A549 (cell line): ENCODE measurements around the gene CLDND2. TPM values are rescaled to one million over a fixed set of nuclear protein-coding genes. Genes with fewer than 3 reads are reported as not detected.
A peak's percentile ranks its signal among the peaks of the same experiment; 100 is the strongest.

Experiments
- ATAC-seq, 2 experiments: fragments of 200-7000 bp in 1 of 2; fragments of >200 bp in 1 of 2; cut with Nextera tagmentation in 1 of 2; cut with Tn5 transposase in 1 of 2; 3 replicates each; pipeline versions ENCODE4 v1.8.0 to v1.9.1; 2018 to 2020; ENCODE audit warnings: mild to moderate bottlenecking in 1 of 2, moderate library complexity in 1 of 2
- CTCF ChIA-PET: fragments of 300-600 bp; sonication (Branson Sonifier 250); formaldehyde crosslinking; extraction: SDS; loops from one replicate; lab custom pipeline; 2021; ENCODE audit warnings: antibody characterized with exemption, inconsistent platforms; lab: Yijun Ruan, JAX
- POLR2A ChIA-PET: fragments of 350-600 bp; formaldehyde crosslinking; extraction: SDS; loops from one replicate; lab custom pipeline; 2021; ENCODE audit warnings: antibody characterized with exemption, inconsistent platforms; lab: Yijun Ruan, JAX
- DNase-seq, 2 experiments: peaks; one replicate each; pipeline versions ENCODE4 v3.0.0 to v3.0.0-alpha.2; 2011 to 2016; ENCODE audit warnings: low read depth in 1 of 2, low spot score in 1 of 2
- FAIRE-seq: peaks from 2 replicates; lab custom pipeline; 2011; peaks lifted over from hg19 to GRCh38; lab: Jason Lieb, UNC
- H3K27ac ChIP-seq, 2 experiments: fragments of >200 bp; sonication (Bioruptor Twin); formaldehyde crosslinking; 3 replicates each; pipeline ENCODE4 v1.5.1; 2016 to 2017
- H3K4me1 ChIP-seq: fragments of >200 bp; sonication (Bioruptor Twin); formaldehyde crosslinking; 3 replicates; pipeline ENCODE4 v1.6.1; 2016
- H3K4me2 ChIP-seq: fragments of >200 bp; sonication (Bioruptor Twin); formaldehyde crosslinking; 3 replicates; pipeline ENCODE4 v1.6.1; 2016
- H3K4me3 ChIP-seq: fragments of >200 bp; sonication (Bioruptor Twin); formaldehyde crosslinking; 3 replicates; pipeline ENCODE4 v1.5.1; 2016
- H3K9me3 ChIP-seq: fragments of >200 bp; sonication (Bioruptor Twin); formaldehyde crosslinking; 3 replicates; pipeline ENCODE4 v1.6.1; 2016
- CBX2 ChIP-seq: fragments of 200-600 bp; sonication (generic); IDR thresholded peaks from 2 replicates; pipeline ENCODE4 v1.6.1; 2016; ENCODE audit warnings: low read depth, mild to moderate bottlenecking, borderline replicate concordance
- CBX8 ChIP-seq: fragments of 200-600 bp; sonication (generic); IDR thresholded peaks from 2 replicates; pipeline ENCODE4 v1.6.1; 2016
- CHD4 ChIP-seq: fragments of 200-600 bp; sonication (generic); IDR thresholded peaks from 2 replicates; pipeline ENCODE4 v1.6.1; 2016; ENCODE audit warnings: antibody characterized with exemption, mild to moderate bottlenecking, borderline replicate concordance
- FOSB ChIP-seq: fragments of 250-450 bp; sonication (Bioruptor Pico); IDR thresholded peaks from 2 replicates; pipeline ENCODE4 v1.5.0; 2020; ENCODE audit warnings: mild to moderate bottlenecking, moderate library complexity
- FOSL2 ChIP-seq, 2 experiments: fragments of 450-650 bp in 1 of 2; fragments of >200 bp in 1 of 2; sonication (Bioruptor Twin) in 1 of 2; formaldehyde crosslinking; IDR thresholded peaks; 2 replicates each; pipeline versions ENCODE4 v1.5.0 to v1.6.1; 2016 to 2020; ENCODE audit warnings: mild to moderate bottlenecking in 1 of 2, moderate library complexity in 1 of 2
- FOXS1 ChIP-seq: fragments of 250-450 bp; sonication (Bioruptor Pico); IDR thresholded peaks from 2 replicates; pipeline ENCODE4 v1.5.0; 2020; ENCODE audit warnings: mild to moderate bottlenecking, moderate library complexity
- HDAC2 ChIP-seq: fragments of 200-600 bp; sonication (generic); IDR thresholded peaks from 2 replicates; pipeline ENCODE4 v1.6.1; 2016
- HES2 ChIP-seq: fragments of >200 bp; sonication (Bioruptor Twin); formaldehyde crosslinking; IDR thresholded peaks from 2 replicates; pipeline ENCODE4 v1.6.1; 2016
- HOXB5 ChIP-seq: fragments of 250-450 bp; sonication (Bioruptor Pico); IDR thresholded peaks from 2 replicates; pipeline ENCODE4 v1.5.0; 2020; ENCODE audit warnings: mild to moderate bottlenecking, moderate library complexity
- JUN ChIP-seq, 2 experiments: fragments of >200 bp; sonication (Bioruptor Twin); formaldehyde crosslinking; IDR thresholded peaks; 2 replicates in 1 of 2; 3 replicates in 1 of 2; pipeline ENCODE4 v1.6.1; 2016 to 2017
- JUNB ChIP-seq: fragments of >200 bp; sonication (Bioruptor Twin); formaldehyde crosslinking; IDR thresholded peaks from 2 replicates; pipeline ENCODE4 v1.6.1; 2016
- KDM1A ChIP-seq: fragments of 200-600 bp; sonication (generic); IDR thresholded peaks from 2 replicates; pipeline ENCODE4 v1.6.1; 2016; ENCODE audit warnings: low read depth, mild to moderate bottlenecking
- MAFK ChIP-seq: fragments of 450-650 bp; IDR thresholded peaks from 2 replicates; pipeline ENCODE4 v1.6.1; 2014; ENCODE audit not compliant: partially characterized antibody
- MAX ChIP-seq: IDR thresholded peaks from 2 replicates; pipeline ENCODE4 v1.6.1; 2012
- NPAS2 ChIP-seq: fragments of 250-450 bp; sonication (Bioruptor Pico); IDR thresholded peaks from 2 replicates; pipeline ENCODE4 v1.8.0; 2022; ENCODE audit warnings: mild to moderate bottlenecking, moderate library complexity, borderline replicate concordance
- POLR2A ChIP-seq: IDR thresholded peaks from 2 replicates; pipeline ENCODE4 v1.6.1; 2012; ENCODE audit warnings: mild to moderate bottlenecking, low read length
- RCOR1 ChIP-seq: fragments of 150-350 bp; IDR thresholded peaks from 2 replicates; pipeline ENCODE4 v1.6.1; 2014; ENCODE audit warnings: antibody characterized with exemption, low read length, low read depth
- REST ChIP-seq: fragments of 200-600 bp; sonication (generic); IDR thresholded peaks from 2 replicates; pipeline ENCODE4 v1.6.1; 2016; ENCODE audit warnings: antibody characterized with exemption, mild to moderate bottlenecking, moderate library complexity
- TP53 ChIP-seq: fragments of 250-450 bp; sonication (Bioruptor Pico); IDR thresholded peaks from 2 replicates; pipeline ENCODE4 v1.5.0; 2021; ENCODE audit warnings: mild to moderate bottlenecking, moderate library complexity
- WGBS: methylation state at CpG from one replicate; pipeline ENCODE4 v1.1.6; 2017; ENCODE audit errors: missing lambda C conversion rate; 5-methylcytosine and 5-hydroxymethylcytosine counted together
- polyA plus RNA-seq, 4 experiments: library from polyadenylated mRNA; depleted of rRNA in 3 of 4; stranded (reverse); fragments of >200 nt; fragmentation: RNase III in 1 of 4; extraction: RNeasy Plus Mini Kit Qiagen cat#74134 plus additional on column Dnase treatment in 1 of 4; gene quantifications; 2 replicates in 3 of 4; 3 replicates in 1 of 4; pipeline ENCODE4 v1.2.3, GENCODE V29; 2011 to 2017
- TF ChIP-seq, protein P1 (sequence below): IDR thresholded peaks from 2 replicates; pipeline ENCODE4 v1.6.1; 2012; ENCODE audit warnings: low read depth, borderline replicate concordance
- TF ChIP-seq, protein P2 (sequence below): fragments of >200 bp; sonication (Bioruptor Twin); formaldehyde crosslinking; IDR thresholded peaks from 3 replicates; pipeline ENCODE4 v1.6.1; 2016
- TF ChIP-seq, protein P3 (sequence below): fragments of 250-450 bp; sonication (Bioruptor Pico); IDR thresholded peaks from 2 replicates; pipeline ENCODE4 v1.5.0; 2020; ENCODE audit warnings: low read depth, mild to moderate bottlenecking, moderate library complexity
- TF ChIP-seq, protein P4 (sequence below): fragments of 250-450 bp; sonication (Bioruptor Pico); IDR thresholded peaks from 2 replicates; pipeline ENCODE4 v1.5.0; 2021; ENCODE audit warnings: mild to moderate bottlenecking, moderate library complexity, borderline replicate concordance

CLDND2 gene
- polyA plus RNA-seq, 2 of the 4 experiments (the other 2 are of a cell fraction), result 1.1 to 2.8 TPM

GRCh38 chr19:51333836-51334460 lies 34.9 kb downstream of the CLDND2 start:
- Histone ChIP-seq H3K4me1 (0 out of 3 replicates have a peak, but pooled peaks cover 3% of the 10 kb centered on the region), H3K9me3 (peaks cover 4% of the 10 kb centered on the region; the same call in 1 of the 3 replicates), H3K4me2 (no peak overlapping the region)
- ATAC-seq (no peak), DNase-seq (peak in 1 of 2 experiments; percentile 54)
- TF ChIP-seq, protein P1, sequence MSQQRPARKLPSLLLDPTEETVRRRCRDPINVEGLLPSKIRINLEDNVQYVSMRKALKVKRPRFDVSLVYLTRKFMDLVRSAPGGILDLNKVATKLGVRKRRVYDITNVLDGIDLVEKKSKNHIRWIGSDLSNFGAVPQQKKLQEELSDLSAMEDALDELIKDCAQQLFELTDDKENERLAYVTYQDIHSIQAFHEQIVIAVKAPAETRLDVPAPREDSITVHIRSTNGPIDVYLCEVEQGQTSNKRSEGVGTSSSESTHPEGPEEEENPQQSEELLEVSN, result no peak
- TF ChIP-seq, protein P2, sequence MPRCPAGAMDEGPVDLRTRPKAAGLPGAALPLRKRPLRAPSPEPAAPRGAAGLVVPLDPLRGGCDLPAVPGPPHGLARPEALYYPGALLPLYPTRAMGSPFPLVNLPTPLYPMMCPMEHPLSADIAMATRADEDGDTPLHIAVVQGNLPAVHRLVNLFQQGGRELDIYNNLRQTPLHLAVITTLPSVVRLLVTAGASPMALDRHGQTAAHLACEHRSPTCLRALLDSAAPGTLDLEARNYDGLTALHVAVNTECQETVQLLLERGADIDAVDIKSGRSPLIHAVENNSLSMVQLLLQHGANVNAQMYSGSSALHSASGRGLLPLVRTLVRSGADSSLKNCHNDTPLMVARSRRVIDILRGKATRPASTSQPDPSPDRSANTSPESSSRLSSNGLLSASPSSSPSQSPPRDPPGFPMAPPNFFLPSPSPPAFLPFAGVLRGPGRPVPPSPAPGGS, result no peak
- TF ChIP-seq, protein P3, sequence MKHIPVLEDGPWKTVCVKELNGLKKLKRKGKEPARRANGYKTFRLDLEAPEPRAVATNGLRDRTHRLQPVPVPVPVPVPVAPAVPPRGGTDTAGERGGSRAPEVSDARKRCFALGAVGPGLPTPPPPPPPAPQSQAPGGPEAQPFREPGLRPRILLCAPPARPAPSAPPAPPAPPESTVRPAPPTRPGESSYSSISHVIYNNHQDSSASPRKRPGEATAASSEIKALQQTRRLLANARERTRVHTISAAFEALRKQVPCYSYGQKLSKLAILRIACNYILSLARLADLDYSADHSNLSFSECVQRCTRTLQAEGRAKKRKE (CRISPR knock-in tag), result no peak
- TF ChIP-seq TP53 (CRISPR knock-in tag) (no peak), HOXB5 (CRISPR knock-in tag) (no peak), JUNB (no peak), FOSB (CRISPR knock-in tag) (no peak), POLR2A (no peak), JUN (IDR thresholded peaks at IDR 0.05) (no peak), NPAS2 (CRISPR knock-in tag) (no peak)
- TF ChIP-seq, all 56 proteins: peak for 0
- ChIA-PET CTCF (interaction anchor here (0.6 to 1.0 kb wide), 3 partner anchors 54 to 429 kb away, joined by 3 to 7 read pairs (median 3); no protein-coding TSS in a partner anchor), POLR2A (no interaction called here)
- no peak for FAIRE-seq
- Histone ChIP-seq H3K4me3 (no peak overlapping the region), H3K27ac (no peak overlapping the region)
- WGBS, result 77% methylated on average over 12 of the region's 13 CpGs

GRCh38 chr19:51331716-51332115 lies 37.1 kb downstream of the CLDND2 start:
- FAIRE-seq, result no peak
- DNase-seq, result no peak
- Histone ChIP-seq H3K4me2 (no peak overlapping the region), H3K4me3 (no peak overlapping the region), H3K9me3 (peaks cover 4% of the 10 kb centered on the region; the same call in 1 of the 3 replicates), H3K4me1 (peaks cover 13% of the 10 kb centered on the region; the same call in 2 of the 3 replicates), H3K27ac (no peak overlapping the region)
- no peak for ATAC-seq
- ChIA-PET POLR2A (no interaction called here), CTCF (interaction anchor here (0.9 to 1.5 kb wide), 4 partner anchors 24 to 325 kb away, joined by 3 to 5 read pairs (median 3); no protein-coding TSS in a partner anchor)
- TF ChIP-seq MAX (no peak), FOXS1 (CRISPR knock-in tag) (no peak)
- 82% methylated on average over 6 of the region's 6 CpGs for WGBS

- DNase-seq (no peak), ATAC-seq (no peak), FAIRE-seq (no peak)
- no peak overlapping the region for H3K4me2 ChIP-seq
- CTCF ChIA-PET, result interaction anchor here (0.6 to 1.2 kb wide), 4 partner anchors 22 to 326 kb away, joined by 3 read pairs; no protein-coding TSS in a partner anchor
- no peak overlapping the region for H3K27ac ChIP-seq
- POLR2A ChIA-PET, result no interaction called here
- peaks cover 14% of the 10 kb centered on the region; the same call in 2 of the 3 replicates for H3K4me1 ChIP-seq
- peaks cover 4% of the 10 kb centered on the region; the same call in 1 of the 3 replicates for H3K9me3 ChIP-seq
- H3K4me3 ChIP-seq, result no peak overlapping the region
- WGBS, result 68% methylated on average over 3 of the region's 3 CpGs
- TF ChIP-seq HDAC2 (no peak), CBX2 (no peak), NPAS2 (CRISPR knock-in tag) (no peak), REST (no peak), HOXB5 (CRISPR knock-in tag) (no peak), RCOR1 (no peak), MAX (no peak), POLR2A (no peak), HES2 (no peak), KDM1A (no peak), MAFK (no peak), FOSL2 (IDR thresholded peaks at IDR 0.05) (no peak), FOSL2 (CRISPR knock-in tag; IDR thresholded peaks at IDR 0.05) (no peak), CBX8 (no peak), CHD4 (no peak)
- TF ChIP-seq, protein P4, sequence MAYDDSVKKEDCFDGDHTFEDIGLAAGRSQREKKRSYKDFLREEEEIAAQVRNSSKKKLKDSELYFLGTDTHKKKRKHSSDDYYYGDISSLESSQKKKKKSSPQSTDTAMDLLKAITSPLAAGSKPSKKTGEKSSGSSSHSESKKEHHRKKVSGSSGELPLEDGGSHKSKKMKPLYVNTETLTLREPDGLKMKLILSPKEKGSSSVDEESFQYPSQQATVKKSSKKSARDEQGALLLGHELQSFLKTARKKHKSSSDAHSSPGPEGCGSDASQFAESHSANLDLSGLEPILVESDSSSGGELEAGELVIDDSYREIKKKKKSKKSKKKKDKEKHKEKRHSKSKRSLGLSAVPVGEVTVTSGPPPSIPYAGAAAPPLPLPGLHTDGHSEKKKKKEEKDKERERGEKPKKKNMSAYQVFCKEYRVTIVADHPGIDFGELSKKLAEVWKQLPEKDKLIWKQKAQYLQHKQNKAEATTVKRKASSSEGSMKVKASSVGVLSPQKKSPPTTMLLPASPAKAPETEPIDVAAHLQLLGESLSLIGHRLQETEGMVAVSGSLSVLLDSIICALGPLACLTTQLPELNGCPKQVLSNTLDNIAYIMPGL (CRISPR knock-in tag), result no peak
Observed at GRCh38 chr19:51331193-51331592, 37.6 kb downstream of the CLDND2 start.
